Measurements from ENCODE around the gene BRINP2. TPM values are rescaled to one million over a fixed set of nuclear protein-coding genes. Genes with fewer than 3 reads are reported as not detected.
A peak's percentile ranks its signal among the peaks of the same experiment; 100 is the strongest.

The BRINP2 gene
- total and polyA plus RNA-seq, 2 of the 13 experiments (the other 11 are each of a cell fraction or from before 2014, with no cell fraction given), result 0.08 to 0.20 TPM

DNA sequence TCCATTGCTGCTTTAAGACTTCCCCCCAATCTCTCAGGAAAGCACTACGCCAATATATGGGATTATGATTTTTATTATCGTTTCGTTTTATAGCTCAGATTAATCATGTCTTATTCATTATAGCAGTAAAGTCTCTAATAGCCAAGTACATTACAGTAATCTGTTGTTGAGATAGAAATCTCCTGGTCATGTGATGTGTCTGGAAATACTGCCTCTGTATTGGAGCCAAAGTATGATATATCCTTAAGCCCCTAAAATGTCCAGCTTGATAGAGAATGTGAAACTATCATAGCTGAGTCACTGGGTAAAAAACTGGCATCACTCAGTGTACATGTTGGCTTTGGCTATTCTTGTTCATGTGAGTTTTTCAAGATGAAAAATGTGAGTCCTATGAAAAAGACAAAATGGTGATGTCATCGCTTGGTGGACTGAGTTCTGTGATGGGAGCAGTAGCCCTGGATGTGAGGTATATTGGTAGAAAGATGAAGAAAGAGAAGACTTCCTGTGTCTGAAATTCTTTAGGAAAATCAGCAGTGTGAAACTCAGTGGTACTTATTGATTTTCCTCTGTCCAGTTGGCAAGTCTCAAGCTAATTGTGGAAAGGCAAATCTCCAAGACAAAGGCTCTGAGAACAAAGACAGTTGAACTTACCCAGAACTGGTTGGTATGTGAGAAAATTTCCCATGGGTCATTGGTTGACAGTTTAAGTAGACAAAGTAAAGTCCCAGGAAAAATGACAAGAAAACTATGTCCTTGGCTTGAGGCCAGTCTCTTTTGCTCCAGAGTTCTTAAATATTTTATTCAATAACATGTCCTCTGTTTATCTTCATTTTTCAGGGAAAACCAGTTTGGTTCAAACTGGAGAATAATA, 76.2 kb downstream of the BRINP2 start:
- H2AFZ ChIP-seq (ENCODE audit: low read length), result no peak overlapping the region
- 9% methylated on average over 4 of the region's 4 CpGs for WGBS (ENCODE audit: low lambda C conversion rate)
- ChIA-PET CTCF (ENCODE audit: low intra/inter-chr PET ratio, low total read pairs) (no interaction called here), POLR2A (no interaction called here)
- no TSS peak for BruUV-seq (replicated peaks)
- H3K27me3 ChIP-seq (ENCODE audit: control insufficient read depth in 1 of 2, insufficient read depth in 2 of 2, low read length in 2 of 2), result no peaks in the 10 kb centered on the region
- FAIRE-seq, result no peak
- no peaks in the 10 kb centered on the region for H3K36me3 ChIP-seq (replicated peaks in 1 of 2; ENCODE audit: control insufficient read depth in 1 of 2, insufficient read depth in 2 of 2, low read length in 2 of 2)
- no peak for ATAC-seq
- no peak overlapping the region for H3K9ac ChIP-seq (ENCODE audit: insufficient read depth, low read depth, low read length)
- DNase-seq (ENCODE audit: low spot score), result no peak
- TF ChIP-seq ZNF12 (CRISPR knock-in tag; IDR thresholded peaks at IDR 0.05) (no peak), KLF15 (CRISPR knock-in tag; IDR thresholded peaks at IDR 0.05; ENCODE audit: borderline replicate concordance) (no peak), CREB1 (IDR thresholded peaks at IDR 0.05) (peak; percentile 58), CREB1 (CRISPR knock-in tag; IDR thresholded peaks at IDR 0.05) (no peak), MLXIP (CRISPR knock-in tag; IDR thresholded peaks at IDR 0.05; ENCODE audit: borderline replicate concordance) (no peak), ATF7 (IDR thresholded peaks at IDR 0.05) (peak; percentile 95), ATF7 (CRISPR knock-in tag; IDR thresholded peaks at IDR 0.05) (no peak)
- in situ Hi-C loops (cut with HindIII; ENCODE audit: extremely low pct_ligation_motif_present, low pct_unique_long_range_greater_than_20kb) (no loop called here), intact Hi-C loops (cut with micrococcal nuclease; ENCODE audit: unreplicated experiment) (no loop called here)
- no peak overlapping the region for H3K4me3 ChIP-seq (replicated peaks in 1 of 3; ENCODE audit: insufficient read depth in 1 of 3, low read depth in 2 of 3, low read length in 3 of 3)
- H3K4me2 ChIP-seq (ENCODE audit: low read depth, low read length), result no peak overlapping the region
- H3K9me3 ChIP-seq (ENCODE audit: low read length), result no peaks in the 10 kb centered on the region
- no peaks in the 10 kb centered on the region for H4K20me1 ChIP-seq (ENCODE audit: insufficient read depth, low read length)
- no peak overlapping the region for H3K27ac ChIP-seq (ENCODE audit: extremely low read length, insufficient read depth, low read length)
- no peaks in the 10 kb centered on the region for H3K79me2 ChIP-seq (ENCODE audit: insufficient read depth, low read length)
- H3K4me1 ChIP-seq (ENCODE audit: insufficient read depth, low read length), result no peaks in the 10 kb centered on the region
